K562 (cell line): ENCODE data around the gene PAAF1. TPM values are rescaled to one million over a fixed set of nuclear protein-coding genes. Genes with fewer than 3 reads are reported as not detected.

ENCODE experiments used
- ATAC-seq: fragments of 200-7000 bp; cut with Tn5 transposase; 3 replicates; pipeline ENCODE4 v1.9.1; 2020; ENCODE audit warnings: moderate library complexity
- BruUV-seq: library from RNA; stranded (reverse); fragments of 400-500 nt; replicated peaks from 2 replicates; lab custom pipeline; 2021; lab: Mats Ljungman, UMichigan
- CTCF ChIA-PET: fragments of 300-600 bp; formaldehyde crosslinking; extraction: SDS; loops from one replicate; lab custom pipeline; 2021; ENCODE audit warnings: low intra/inter-chr PET ratio; lab: Yijun Ruan, JAX
- POLR2A ChIA-PET: fragments of 300-600, 350-650 bp; sonication (Branson Sonifier 250); formaldehyde crosslinking; extraction: SDS; loops from one replicate; lab custom pipeline; 2021; ENCODE audit warnings: antibody characterized with exemption, inconsistent platforms; lab: Yijun Ruan, JAX
- DNase-seq, 4 experiments: peaks; one replicate each; pipeline versions ENCODE4 v3.0.0 to v3.0.0-alpha.2; 2011 to 2018; ENCODE audit warnings: low spot score in 3 of 4, mixed read lengths in 3 of 4; ENCODE audit errors: extremely low read depth in 1 of 4
- FAIRE-seq: peaks from 2 replicates; lab custom pipeline; 2011; peaks lifted over from hg19 to GRCh38; lab: Jason Lieb, UNC
- H2AFZ ChIP-seq: 2 replicates; pipeline ENCODE4 v1.6.0; 2011; ENCODE audit warnings: low read depth, low read length, control low read depth, inconsistent platforms
- H3K27ac ChIP-seq: fragments of 200-600 bp; 3 replicates; pipeline ENCODE4 v1.8.0; 2011; ENCODE audit warnings: low read depth, mild to moderate bottlenecking, control low read depth, inconsistent platforms, low read length, moderate library complexity, mixed read lengths; ENCODE audit errors: extremely low read depth
- H3K27me3 ChIP-seq, 2 experiments: fragments of 300-600 bp in 1 of 2; 2 replicates in 1 of 2; 3 replicates in 1 of 2; pipeline versions ENCODE4 v1.6.0 to v1.8.0; 2011; ENCODE audit warnings: inconsistent platforms in 2 of 2, low read length in 2 of 2, mild to moderate bottlenecking in 1 of 2, mixed read lengths in 1 of 2, moderate library complexity in 1 of 2; ENCODE audit not compliant: control insufficient read depth in 2 of 2, insufficient read depth in 2 of 2
- H3K36me3 ChIP-seq: fragments of 300-600 bp; 3 replicates; pipeline ENCODE4 v1.8.0; 2011; ENCODE audit warnings: mild to moderate bottlenecking, low read length, inconsistent platforms; ENCODE audit not compliant: control insufficient read depth, insufficient read depth
- H3K4me1 ChIP-seq, 2 experiments: fragments of 200-600 bp in 1 of 2; replicated peaks in 1 of 2; 2 replicates in 1 of 2; 3 replicates in 1 of 2; pipeline versions ENCODE4 v1.5.1 to v1.8.0; 2011; ENCODE audit warnings: inconsistent platforms in 2 of 2, low read length in 2 of 2, mild to moderate bottlenecking in 1 of 2, mixed read lengths in 1 of 2, moderate library complexity in 1 of 2; ENCODE audit not compliant: control insufficient read depth in 2 of 2, insufficient read depth in 2 of 2
- H3K4me2 ChIP-seq: 2 replicates; pipeline ENCODE4 v1.6.1; 2011; ENCODE audit warnings: low read length, control low read depth, inconsistent platforms, mixed read lengths; ENCODE audit not compliant: insufficient read depth
- H3K4me3 ChIP-seq: fragments of 200-600 bp; sonication (generic), shearing (Covaris generic); 2 replicates; pipeline ENCODE4 v1.5.1; 2016; ENCODE audit warnings: control low read depth, inconsistent platforms
- H3K79me2 ChIP-seq: fragments of 200-600 bp; 3 replicates; pipeline ENCODE4 v1.8.0; 2011; ENCODE audit warnings: low read length, inconsistent platforms; ENCODE audit not compliant: control insufficient read depth, insufficient read depth
- H3K9ac ChIP-seq, 2 experiments: 2 replicates each; pipeline versions ENCODE4 v1.6.0 to v1.6.1; 2011; ENCODE audit warnings: low read depth in 2 of 2, low read length in 2 of 2, control low read depth in 1 of 2, inconsistent platforms in 1 of 2, mild to moderate bottlenecking in 1 of 2, mixed read lengths in 1 of 2; ENCODE audit not compliant: insufficient read depth in 1 of 2
- H3K9me1 ChIP-seq: one replicate; pipeline ENCODE4 v1.6.0; 2011; ENCODE audit warnings: inconsistent platforms, mild to moderate bottlenecking, low read length, moderate library complexity; ENCODE audit not compliant: control insufficient read depth, insufficient read depth
- H3K9me3 ChIP-seq: replicated peaks from 2 replicates; pipeline ENCODE4 v1.5.1; 2011; ENCODE audit warnings: low read depth, low read length, inconsistent platforms; ENCODE audit not compliant: control insufficient read depth, insufficient read depth
- H4K20me1 ChIP-seq: replicated peaks from 2 replicates; pipeline ENCODE4 v1.6.1; 2011; ENCODE audit warnings: low read length, inconsistent platforms, mixed read lengths; ENCODE audit not compliant: control insufficient read depth, insufficient read depth
- CBX1 ChIP-seq: sonication (generic); IDR thresholded peaks from 2 replicates; pipeline ENCODE4 v1.6.1; 2016; ENCODE audit warnings: antibody characterized with exemption, low read depth, mild to moderate bottlenecking
- CBX3 ChIP-seq, 2 experiments: IDR thresholded peaks; 1 replicate in 1 of 2; 2 replicates in 1 of 2; pipeline ENCODE4 v1.6.1; 2012; ENCODE audit warnings: inconsistent platforms in 2 of 2, low read length in 2 of 2, borderline replicate concordance in 1 of 2, control low read depth in 1 of 2
- MEF2A ChIP-seq: IDR thresholded peaks from 2 replicates; pipeline ENCODE4 v1.6.1; 2011; ENCODE audit warnings: low read depth, mild to moderate bottlenecking, low read length, moderate library complexity; ENCODE audit not compliant: control insufficient read depth
- NFIX ChIP-seq: fragments of 250-450 bp; sonication (Bioruptor Pico); IDR thresholded peaks from 2 replicates; pipeline ENCODE4 v1.4.0; 2020; ENCODE audit warnings: low read depth, mild to moderate bottlenecking, moderate library complexity
- XRCC4 ChIP-seq: IDR thresholded peaks from one replicate; pipeline ENCODE4 v1.6.1; 2011; ENCODE audit not compliant: insufficient read depth, insufficient read length; ENCODE audit errors: extremely low read depth
- ZNF79 ChIP-seq: fragments of 250-450 bp; sonication (Bioruptor Pico); IDR thresholded peaks from 2 replicates; pipeline ENCODE4 v1.4.0; 2020; ENCODE audit warnings: low read depth, mild to moderate bottlenecking, moderate library complexity
- WGBS: fragments of 100-300 bp; shearing (Covaris generic); methylation state at CpG from one replicate; pipeline ENCODE4 v1.1.6; 2016; ENCODE audit warnings: low coverage, mixed read lengths; ENCODE audit not compliant: insufficient coverage; ENCODE audit errors: missing lambda C conversion rate; 5-methylcytosine and 5-hydroxymethylcytosine counted together
- in situ Hi-C: fragments of 300-500 bp; cut with MboI; formaldehyde crosslinking; loops from 4 replicates; pipeline ENCODE4 v1.15.0; 2018; ENCODE audit warnings: inconsistent platforms, mixed read lengths
- intact Hi-C: fragments of 100-400 bp; cut with micrococcal nuclease; formaldehyde crosslinking; loops from 2 replicates; pipeline ENCODE4 v1.14.2; 2022
- polyA plus RNA-seq, 8 experiments: library from polyadenylated mRNA; depleted of rRNA in 4 of 8; stranded (reverse) in 5 of 8; unstranded in 3 of 8; fragments of >200 nt; fragmentation: Nextera tagmentation in 2 of 8; fragmentation: Illumina TruSeq in 1 of 8; extraction: Ambion mirVana in 2 of 8; extraction: Trizol in 1 of 8; gene quantifications; 2 replicates each; pipeline versions ENCODE4 v1.2.1 to v1.2.3, GENCODE V29; 2011 to 2014; ENCODE audit warnings: inconsistent platforms in 1 of 8, missing spikeins in 1 of 8
- total RNA-seq, 7 experiments: library from RNA; depleted of rRNA in 6 of 7; stranded (reverse); fragments of >200 nt in 6 of 7; fragmentation: Illumina TruSeq in 2 of 7; extraction: Trizol in 2 of 7; gene quantifications; 2 replicates each; pipeline versions ENCODE4 v1.2.1 to v1.2.3, GENCODE V29; 2011 to 2021; ENCODE audit warnings: low replicate concordance in 1 of 7

Gene PAAF1
- total and polyA plus RNA-seq, 9 of the 15 experiments (the other 6 are each of a cell fraction or from before 2014, with no cell fraction given): 13.5 to 78.6 (median 23.3) TPM

GRCh38 chr11:73961321-73961720, 84.5 kb downstream of the PAAF1 start:
- no peaks in the 10 kb centered on the region for H3K36me3 ChIP-seq
- no peak overlapping the region for H3K27ac ChIP-seq
- H3K79me2 ChIP-seq: no peaks in the 10 kb centered on the region
- no peak for DNase-seq
- peak overlapping the region; percentile 45; the same call in 1 of the 2 replicates for H2AFZ ChIP-seq
- no peaks in the 10 kb centered on the region for H3K9me1 ChIP-seq
- ChIA-PET CTCF (no interaction called here), POLR2A (interaction anchor here (0.9 kb wide), 1 partner anchor 13 kb away, joined by 5 read pairs; no protein-coding TSS in a partner anchor)
- no peaks in the 10 kb centered on the region for H4K20me1 ChIP-seq
- BruUV-seq: no TSS peak
- 14% methylated on average over 4 of the region's 4 CpGs for WGBS
- in situ Hi-C loops (loop anchor here (10.0 kb wide), 1 partner anchor 493 kb away; no protein-coding TSS in a partner anchor), intact Hi-C loops (no loop called here)
- FAIRE-seq: no peak
- no peak overlapping the region for H3K4me2 ChIP-seq
- H3K27me3 ChIP-seq: peaks cover 0 to 5% of the 10 kb centered on the region in 2 experiments; a peak in 2 of 5 replicates
- H3K4me1 ChIP-seq: peaks cover 10 to 11% of the 10 kb centered on the region in 2 experiments; a peak in 4 of 5 replicates
- ATAC-seq: no peak
- H3K9ac ChIP-seq: no peak overlapping the region
- H3K9me3 ChIP-seq: no peaks in the 10 kb centered on the region
- no peak for TF ChIP-seq ZNF79 (CRISPR knock-in tag)
- no peak for TF ChIP-seq CBX1
- TF ChIP-seq CBX3 (IDR thresholded peaks at IDR 0.05; ENCODE audit: borderline replicate concordance in 1 of 2, low read length in 2 of 2): peak in 1 of 2 experiments; percentile 45; a peak in 1 of 3 replicates
- TF ChIP-seq, all 486 proteins: peak for 1
- no peak overlapping the region for H3K4me3 ChIP-seq

GRCh38 chr11:73962101-73962705, 85.4 kb downstream of the PAAF1 start:
- BruUV-seq: no TSS peak
- Histone ChIP-seq H3K4me3 (no peak overlapping the region), H3K27ac (no peak overlapping the region), H3K9ac (no peak overlapping the region), H3K4me2 (no peak overlapping the region), H4K20me1 (no peaks in the 10 kb centered on the region), H2AFZ (0 out of 2 replicates have a peak overlapping the region, but pooled peaks have one; percentile 40), H3K27me3 (peaks cover 0 to 5% of the 10 kb centered on the region in 2 experiments; a peak in 2 of 5 replicates), H3K36me3 (no peaks in the 10 kb centered on the region), H3K79me2 (no peaks in the 10 kb centered on the region), H3K9me3 (no peaks in the 10 kb centered on the region), H3K4me1 (peaks cover 6 to 9% of the 10 kb centered on the region in 2 experiments; a peak in 4 of 5 replicates), H3K9me1 (no peaks in the 10 kb centered on the region)
- 16% methylated on average over 1 of the region's 7 CpGs for WGBS
- in situ Hi-C loops (loop anchor here (10.0 kb wide), 1 partner anchor 493 kb away; no protein-coding TSS in a partner anchor), intact Hi-C loops (no loop called here)
- no peak for DNase-seq
- TF ChIP-seq XRCC4 (no peak), MEF2A (peak; percentile 6; the same call in 1 of the 2 replicates), NFIX (no peak)
- POLR2A ChIA-PET: interaction anchor here (0.9 kb wide), 1 partner anchor 12 kb away, joined by 5 read pairs; no protein-coding TSS in a partner anchor
- CTCF ChIA-PET: interaction anchor here (0.7 kb wide), 1 partner anchor 126 kb away, joined by 3 read pairs; no protein-coding TSS in a partner anchor
- FAIRE-seq: no peak
- no peak for ATAC-seq
